Effector CD8-positive, alpha-beta T cell (primary cell): ENCODE measurements around the gene NTF3.

Experiments used
- DNase-seq: peaks from one replicate; lab custom pipeline; 2025; lab: John Stamatoyannopoulos, UW
- total RNA-seq, 4 experiments: gene quantifications; one replicate each; lab custom pipeline; 2026; lab: John Stamatoyannopoulos, UW

Gene NTF3
- 0 reads per million in 4 experiments for total RNA-seq

- DNase-seq, result no peak
Observed at GRCh38 chr12:5432011-5432400, at the start of gene NTF3. Gene NTF3 (plus strand): TSS chr12:5432108. CDS start chr12:5432325, 217 bp downstream.

- no peak for DNase-seq
Observed at GRCh38 chr12:5384015-5384414, 47.9 kb upstream of the NTF3 start.

GRCh38 chr12:5388581-5389535, 43.0 kb upstream of the NTF3 start:
- no peak for DNase-seq

- no peak for DNase-seq
Observed at GRCh38 chr12:5390174-5390799, 41.6 kb upstream of the NTF3 start.

- DNase-seq, result no peak
Observed at GRCh38 chr12:5391653-5392052, 40.3 kb upstream of the NTF3 start.

GRCh38 chr12:5392961-5393360, 38.9 kb upstream of the NTF3 start:
- no peak for DNase-seq

- DNase-seq, result no peak
Observed at GRCh38 chr12:5395443-5396271, 36.3 kb upstream of the NTF3 start.

- DNase-seq, result no peak
Observed at GRCh38 chr12:5396541-5396940, 35.4 kb upstream of the NTF3 start.

GRCh38 chr12:5399266-5399665, 32.6 kb upstream of the NTF3 start:
- DNase-seq, result no peak

- no peak for DNase-seq
Observed at GRCh38 chr12:5402009-5402935, 29.6 kb upstream of the NTF3 start.

GRCh38 chr12:5403411-5403810, 28.5 kb upstream of the NTF3 start:
- DNase-seq, result no peak

GRCh38 chr12:5407034-5407856, 24.7 kb upstream of the NTF3 start:
- no peak for DNase-seq

GRCh38 chr12:5409619-5410018, 22.3 kb upstream of the NTF3 start:
- no peak for DNase-seq

GRCh38 chr12:5416571-5416970, 15.3 kb upstream of the NTF3 start:
- DNase-seq, result no peak

- DNase-seq, result no peak
Observed at GRCh38 chr12:5417500-5417899, 14.4 kb upstream of the NTF3 start.

GRCh38 chr12:5428332-5429221, 3.3 kb upstream of the NTF3 start:
- DNase-seq, result no peak

- no peak for DNase-seq
Observed at GRCh38 chr12:5429741-5430557, 2.0 kb upstream of the NTF3 start.
